GM18870 (cell line): Measurements from ENCODE around the gene MVK.
"Not testable (repeated sequence)": the region's sequence is repeated elsewhere in the genome, so short reads cannot be mapped to it uniquely, and the experiment has no call there.

Source experiments
- ATAC-seq: cut with Tn5 transposase; IDR thresholded peaks from one replicate; pipeline ENCODE4 v1.9.1; 2021; ENCODE audit warnings: moderate library complexity; ENCODE audit not compliant: unreplicated experiment

Gene MVK

DNA sequence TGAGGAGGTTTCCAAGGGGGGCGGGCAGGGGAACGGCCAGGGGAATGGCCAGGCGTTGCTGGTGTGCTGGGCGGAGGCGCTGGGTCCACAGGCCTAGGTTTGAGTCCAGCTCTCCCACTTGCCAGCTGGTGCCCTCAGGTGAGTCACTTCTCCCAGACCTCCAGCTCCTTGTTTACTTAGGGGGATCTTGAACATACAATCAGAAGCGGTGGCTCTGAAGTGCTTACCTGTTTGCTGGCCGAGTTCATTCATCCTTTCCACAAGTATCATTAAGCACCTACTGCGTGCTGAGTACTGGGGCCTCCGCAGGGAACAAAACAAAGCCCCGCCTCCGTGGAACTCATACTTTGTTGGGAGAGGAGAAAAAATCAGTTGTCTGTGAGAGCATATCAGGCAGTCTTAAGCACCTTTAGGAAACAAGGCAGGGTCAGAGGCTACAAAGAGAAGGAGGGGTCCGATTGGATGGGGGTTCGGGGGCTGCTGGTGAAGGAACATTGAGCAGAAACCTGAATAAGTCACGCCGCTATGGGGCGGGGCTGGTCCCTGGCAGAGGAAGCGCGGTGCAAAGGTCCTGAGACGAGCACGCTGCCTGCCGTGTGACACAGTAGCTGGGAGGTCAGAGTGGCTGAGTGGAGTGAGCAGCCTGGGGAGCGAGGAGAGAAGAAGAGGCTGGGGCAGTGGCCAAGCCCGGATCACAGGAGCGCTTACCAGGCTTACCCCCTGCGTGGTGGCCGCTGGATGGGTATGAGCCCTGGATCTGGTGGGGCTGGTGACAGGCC lies 15.1 kb downstream of the MVK start:
- ATAC-seq: no peak

DNA sequence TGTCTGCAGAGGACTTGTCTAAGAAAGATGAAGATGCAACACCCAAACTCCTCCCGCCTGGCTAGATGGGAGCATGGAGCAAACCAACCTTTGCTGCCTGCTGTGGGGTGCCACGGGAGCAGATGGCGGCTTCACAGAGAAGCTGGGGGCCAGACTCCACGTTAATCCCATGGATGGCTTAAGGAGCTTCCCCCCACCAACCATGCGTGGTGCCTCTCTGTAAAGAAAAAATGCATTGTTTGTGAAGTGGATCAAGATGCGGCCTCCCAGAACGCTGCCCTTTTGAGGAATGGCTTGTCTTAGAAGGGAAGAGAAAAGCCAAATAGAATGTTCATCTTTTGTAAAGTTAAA lies 15.6 kb downstream of the MVK start:
- no peak for ATAC-seq

GRCh38 chr12:109589691-109590245 lies 16.2 kb downstream of the MVK start:
- ATAC-seq: no peak

DNA sequence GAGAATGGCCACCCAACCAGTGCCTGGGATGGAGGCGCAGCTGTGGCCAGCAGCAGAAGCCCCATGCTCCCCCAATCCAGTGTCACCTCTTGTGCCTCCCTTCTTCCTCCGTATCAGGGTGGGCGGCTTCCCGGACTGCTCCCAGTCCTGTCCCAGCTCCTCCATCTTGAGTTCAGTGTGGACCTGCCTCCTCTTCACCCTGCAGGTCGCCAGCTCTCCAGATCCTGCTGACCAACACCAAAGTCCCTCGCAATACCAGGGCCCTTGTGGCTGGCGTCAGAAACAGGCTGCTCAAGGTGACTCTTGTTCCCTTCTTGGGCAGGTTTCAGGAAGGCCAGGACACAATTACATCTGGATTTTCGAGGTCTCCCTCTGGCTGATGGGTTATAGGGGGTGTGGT lies 17.0 kb downstream of the MVK start:
- no peak for ATAC-seq

GRCh38 chr12:109591041-109591440 lies 17.4 kb downstream of the MVK start:
- ATAC-seq: no peak

GRCh38 chr12:109592195-109592904 lies 18.8 kb downstream of the MVK start:
- no peak for ATAC-seq

- ATAC-seq: no peak
Measured at GRCh38 chr12:109592905-109593272, 19.3 kb downstream of the MVK start.

GRCh38 chr12:109594556-109595317 lies 21.1 kb downstream of the MVK start:
- no peak for ATAC-seq

GRCh38 chr12:109595321-109595902 lies 21.8 kb downstream of the MVK start:
- ATAC-seq: no peak

DNA sequence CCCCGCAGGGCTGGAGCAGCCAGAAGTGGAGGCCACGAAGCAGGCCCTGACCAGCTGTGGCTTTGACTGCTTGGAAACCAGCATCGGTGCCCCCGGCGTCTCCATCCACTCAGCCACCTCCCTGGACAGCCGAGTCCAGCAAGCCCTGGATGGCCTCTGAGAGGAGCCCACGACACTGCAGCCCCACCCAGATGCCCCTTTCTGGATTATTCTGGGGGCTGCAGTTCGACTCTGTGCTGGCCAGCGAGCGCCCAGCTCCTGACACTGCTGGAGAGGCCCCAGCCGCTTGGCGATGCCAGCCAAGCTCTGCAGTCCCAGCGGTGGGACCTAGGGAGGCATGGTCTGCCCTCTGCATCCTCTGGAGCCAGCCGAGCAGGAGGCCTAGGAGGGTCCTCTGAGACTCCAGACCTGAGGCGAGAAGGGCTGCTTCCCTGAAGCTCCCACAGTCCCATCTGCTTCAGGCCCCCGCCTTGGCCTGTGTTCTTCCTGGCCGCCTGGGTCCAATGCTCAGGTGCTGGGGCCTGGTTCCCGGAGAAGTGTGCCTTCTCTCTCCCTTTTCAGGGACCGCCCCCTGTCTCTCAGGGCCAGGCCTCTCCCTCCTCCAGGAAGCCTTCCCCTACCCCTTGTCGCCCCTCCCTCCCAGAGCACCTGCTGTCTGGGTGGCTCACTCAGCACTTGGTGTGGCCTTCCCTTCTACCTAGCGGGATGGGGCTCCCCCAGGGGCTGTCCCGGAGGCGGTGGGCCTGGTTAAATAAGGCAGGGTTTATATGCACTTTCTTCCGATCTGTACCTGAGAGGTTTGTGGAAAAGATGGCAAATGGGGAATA lies 23.0 kb downstream of the MVK start:
- no peak for ATAC-seq

GRCh38 chr12:109597414-109597794 lies 23.8 kb downstream of the MVK start:
- no peak for ATAC-seq

GRCh38 chr12:109597795-109598427 lies 24.3 kb downstream of the MVK start:
- no peak for ATAC-seq

DNA sequence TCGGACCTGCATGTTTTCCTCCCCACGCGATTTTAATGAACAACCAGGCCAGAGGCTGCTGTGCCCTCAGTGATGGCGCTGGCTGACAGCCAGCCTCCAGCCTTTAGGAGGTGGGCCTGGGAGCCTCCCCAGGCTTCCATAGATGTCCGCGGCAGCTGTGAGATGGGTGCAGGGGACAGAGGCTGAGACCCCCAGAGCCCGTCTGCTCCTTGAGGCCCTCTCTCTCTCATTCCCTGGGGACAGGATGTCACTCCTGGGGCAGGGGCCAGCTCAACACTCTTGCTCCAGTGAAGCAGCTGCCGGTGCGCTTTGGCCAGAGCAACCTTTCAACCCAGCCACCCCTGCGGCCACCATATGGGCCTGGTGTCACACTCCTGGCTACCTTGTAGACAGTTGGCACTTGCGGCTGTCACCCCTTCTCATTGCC lies 24.8 kb downstream of the MVK start:
- no peak for ATAC-seq

DNA sequence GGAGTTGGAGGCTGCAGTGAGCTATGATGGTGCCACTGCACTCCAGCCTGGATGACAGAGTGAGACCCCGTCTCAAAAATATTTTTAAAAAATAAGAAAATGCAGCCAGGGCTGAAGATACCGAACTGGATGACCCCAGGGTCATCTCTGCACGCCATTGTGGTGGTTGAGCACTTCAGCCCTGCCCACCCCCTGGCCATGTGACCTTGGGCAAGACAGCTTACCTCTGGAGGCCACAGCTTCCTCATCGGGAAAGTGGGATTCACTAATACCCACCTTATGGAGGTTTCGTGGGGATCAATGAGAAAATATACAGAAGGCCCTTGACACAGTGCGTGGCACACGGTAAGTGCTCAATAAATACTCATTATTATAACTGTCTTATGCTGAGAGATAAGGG lies 25.5 kb downstream of the MVK start:
- no peak for ATAC-seq

- ATAC-seq: no peak
Measured at GRCh38 chr12:109600481-109600880, 26.9 kb downstream of the MVK start.

DNA sequence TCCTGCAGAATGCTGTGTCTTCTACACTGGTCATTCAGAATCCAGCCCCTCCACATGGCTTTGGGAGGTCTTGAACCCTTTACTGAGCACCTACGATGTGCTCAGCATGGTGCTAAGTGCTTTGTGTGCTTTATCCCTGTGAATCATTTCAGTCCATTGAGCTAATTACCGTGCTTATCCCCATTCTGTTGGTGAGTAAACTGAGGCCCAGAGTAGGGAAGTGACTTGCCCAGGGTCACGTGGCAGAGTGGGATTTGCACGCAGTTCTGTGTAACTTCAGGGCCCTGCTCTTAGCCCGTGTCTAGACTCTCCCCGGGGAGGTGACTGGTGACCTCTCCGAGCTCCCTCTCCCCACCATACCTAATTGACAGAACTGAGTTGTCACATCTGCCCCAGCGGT lies 27.4 kb downstream of the MVK start:
- no peak for ATAC-seq

- ATAC-seq: no peak
Measured at GRCh38 chr12:109601557-109601956, 28.0 kb downstream of the MVK start.

- not testable (repeated sequence) for ATAC-seq
Measured at GRCh38 chr12:109602132-109602531, 28.5 kb downstream of the MVK start.

GRCh38 chr12:109604132-109604585 lies 30.6 kb downstream of the MVK start:
- no peak for ATAC-seq

DNA sequence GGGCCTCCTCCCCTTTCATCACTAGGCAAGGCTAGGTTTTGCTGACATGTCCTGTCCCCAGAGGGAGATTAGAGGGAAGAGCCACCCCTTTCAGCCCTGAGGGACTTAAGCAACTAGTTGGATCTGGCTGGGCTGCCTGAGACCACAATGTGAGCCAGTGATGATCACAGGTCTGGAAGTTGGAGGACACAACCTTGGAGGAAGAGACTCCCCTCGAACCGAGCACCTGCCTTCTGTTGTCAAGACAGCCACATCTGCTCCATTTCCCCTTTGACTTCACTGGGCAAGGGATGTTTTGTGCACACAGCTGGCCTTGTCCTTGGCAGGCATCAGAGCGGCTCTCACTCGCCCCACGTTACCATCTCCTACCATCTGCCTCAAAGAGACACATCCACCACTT lies 31.4 kb downstream of the MVK start:
- no peak for ATAC-seq
